ENCODE measurements around the gene ANAPC15. TPM values are rescaled to one million over a fixed set of nuclear protein-coding genes. Genes with fewer than 3 reads are reported as not detected.

Gene ANAPC15
- total and polyA plus RNA-seq, 2 of the 13 experiments (the other 11 are each of a cell fraction or from before 2014, with no cell fraction given): 18.8 to 25.7 TPM

GRCh38 chr11:72102946-72103753 lies 9.3 kb downstream of the ANAPC15 start, which contains the start of gene LAMTOR1:
TSS of gene LAMTOR1 (minus strand) at chr11:72103297. CDS start at chr11:72103224, 73 bp downstream.
- FAIRE-seq (peak; percentile 93), ATAC-seq (peak; percentile 90), DNase-seq (ENCODE audit: low spot score) (peak; percentile 97)
- peaks cover 8 to 19% of the 10 kb centered on the region in 2 experiments; a peak in 3 of 5 replicates for H3K36me3 ChIP-seq (replicated peaks in 1 of 2; ENCODE audit: control insufficient read depth in 1 of 2, insufficient read depth in 2 of 2, low read length in 2 of 2)
- H3K79me2 ChIP-seq (ENCODE audit: insufficient read depth, low read length): peaks cover 31% of the 10 kb centered on the region
- H3K4me1 ChIP-seq (ENCODE audit: insufficient read depth, low read length): peaks cover 39% of the 10 kb centered on the region
- H3K4me2 ChIP-seq (ENCODE audit: low read depth, low read length): peak within 1 kb of the TSS; percentile 93
- H3K27ac ChIP-seq (ENCODE audit: extremely low read length, insufficient read depth, low read length): peak within 1 kb of the TSS; percentile 82
- intact Hi-C loops (cut with micrococcal nuclease; ENCODE audit: unreplicated experiment): loop anchor here (1.0 to 2.0 kb wide), 2 partner anchors 9 to 22 kb away; partner anchors contain the start of genes ANAPC15, LRRC51 and NUMA1
- no peaks in the 10 kb centered on the region for H3K9me3 ChIP-seq (ENCODE audit: low read length)
- in situ Hi-C loops (cut with HindIII; ENCODE audit: extremely low pct_ligation_motif_present, low pct_unique_long_range_greater_than_20kb): no loop called here
- H2AFZ ChIP-seq (ENCODE audit: low read length): no peak within 1 kb of the TSS
- POLR2A ChIA-PET: interaction anchor here (1.3 to 2.4 kb wide), 3 partner anchors 10 to 63 kb away, joined by 5 to 13 read pairs (median 8); partner anchors contain the start of gene ANAPC15
- peak within 1 kb of the TSS; percentile 79 to 85 (median 82) for H3K4me3 ChIP-seq (replicated peaks in 1 of 3; ENCODE audit: insufficient read depth in 1 of 3, low read depth in 2 of 3, low read length in 3 of 3)
- 17% methylated on average over 28 of the region's 64 CpGs for WGBS (ENCODE audit: low lambda C conversion rate)
- no peaks in the 10 kb centered on the region for H4K20me1 ChIP-seq (ENCODE audit: insufficient read depth, low read length)
- CTCF ChIA-PET (ENCODE audit: low intra/inter-chr PET ratio, low total read pairs): no interaction called here
- H3K9ac ChIP-seq (ENCODE audit: insufficient read depth, low read depth, low read length): peak within 1 kb of the TSS; percentile 97
- no TSS peak for BruUV-seq (replicated peaks)
- no peaks in the 10 kb centered on the region; a peak in 1 of 5 replicates for H3K27me3 ChIP-seq (ENCODE audit: control insufficient read depth in 1 of 2, insufficient read depth in 2 of 2, low read length in 2 of 2)
- TF ChIP-seq SNAI1 (CRISPR knock-in tag; IDR thresholded peaks at IDR 0.05; ENCODE audit: borderline replicate concordance) (no peak), PBX3 (CRISPR knock-in tag; IDR thresholded peaks at IDR 0.05; ENCODE audit: borderline replicate concordance) (no peak), TBX2 (CRISPR knock-in tag; IDR thresholded peaks at IDR 0.05; ENCODE audit: borderline replicate concordance) (peak; percentile 48; the same call in 1 of the 2 replicates), MED1 (CRISPR knock-in tag; IDR thresholded peaks at IDR 0.05) (peak; percentile 65), ZNF567 (CRISPR knock-in tag; IDR thresholded peaks at IDR 0.05; ENCODE audit: borderline replicate concordance) (0 out of 2 replicates have a peak, but pooled peaks have one; percentile 56), SIX4 (CRISPR knock-in tag; IDR thresholded peaks at IDR 0.05) (peak; percentile 87), HOXD1 (CRISPR knock-in tag; IDR thresholded peaks at IDR 0.05) (no peak; the same call in 1 of the 2 replicates), ZNF24 (IDR thresholded peaks at IDR 0.05) (no peak), ZEB1 (IDR thresholded peaks at IDR 0.05; ENCODE audit: insufficient replicate concordance, low read depth) (no peak), POGZ (CRISPR knock-in tag; IDR thresholded peaks at IDR 0.05) (peak; percentile 96), ZNF263 (CRISPR knock-in tag; IDR thresholded peaks at IDR 0.05) (peak; percentile 74), STAT5B (CRISPR knock-in tag; IDR thresholded peaks at IDR 0.05) (0 out of 2 replicates have a peak, but pooled peaks have one; percentile 31), ZSCAN31 (CRISPR knock-in tag; IDR thresholded peaks at IDR 0.05; ENCODE audit: low read depth) (no peak), CBFB (CRISPR knock-in tag; IDR thresholded peaks at IDR 0.05) (no peak), ZSCAN9 (CRISPR knock-in tag; IDR thresholded peaks at IDR 0.05; ENCODE audit: borderline replicate concordance) (no peak; the same call in 1 of the 2 replicates), SPEN (CRISPR knock-in tag; IDR thresholded peaks at IDR 0.05; ENCODE audit: low read depth) (peak; percentile 91), KMT2B (CRISPR knock-in tag; IDR thresholded peaks at IDR 0.05) (peak; percentile 67), ARHGAP35 (CRISPR knock-in tag; IDR thresholded peaks at IDR 0.05; ENCODE audit: borderline replicate concordance) (no peak), CERS6 (CRISPR knock-in tag; IDR thresholded peaks at IDR 0.05) (no peak), ZNF563 (CRISPR knock-in tag; IDR thresholded peaks at IDR 0.05) (no peak), ARID2 (CRISPR knock-in tag; IDR thresholded peaks at IDR 0.05; ENCODE audit: borderline replicate concordance) (no peak)
- TF ChIP-seq, protein P1, sequence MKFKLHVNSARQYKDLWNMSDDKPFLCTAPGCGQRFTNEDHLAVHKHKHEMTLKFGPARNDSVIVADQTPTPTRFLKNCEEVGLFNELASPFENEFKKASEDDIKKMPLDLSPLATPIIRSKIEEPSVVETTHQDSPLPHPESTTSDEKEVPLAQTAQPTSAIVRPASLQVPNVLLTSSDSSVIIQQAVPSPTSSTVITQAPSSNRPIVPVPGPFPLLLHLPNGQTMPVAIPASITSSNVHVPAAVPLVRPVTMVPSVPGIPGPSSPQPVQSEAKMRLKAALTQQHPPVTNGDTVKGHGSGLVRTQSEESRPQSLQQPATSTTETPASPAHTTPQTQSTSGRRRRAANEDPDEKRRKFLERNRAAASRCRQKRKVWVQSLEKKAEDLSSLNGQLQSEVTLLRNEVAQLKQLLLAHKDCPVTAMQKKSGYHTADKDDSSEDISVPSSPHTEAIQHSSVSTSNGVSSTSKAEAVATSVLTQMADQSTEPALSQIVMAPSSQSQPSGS (CRISPR knock-in tag; IDR thresholded peaks at IDR 0.05): peak; percentile 75
